K562 (cell line): Measurements from ENCODE around the gene TTLL3. TPM values are rescaled to one million over a fixed set of nuclear protein-coding genes. Genes with fewer than 3 reads are reported as not detected.

Experiments
- EP400 ChIP-seq: fragments of 450-650 bp; IDR thresholded peaks from 2 replicates; pipeline ENCODE4 v1.6.1; 2017; ENCODE audit warnings: antibody characterized with exemption, mild to moderate bottlenecking, moderate library complexity
- HOXB6 ChIP-seq: fragments of 250-450 bp; sonication (Bioruptor Pico); IDR thresholded peaks from 2 replicates; pipeline ENCODE4 v1.5.1; 2022; ENCODE audit warnings: mild to moderate bottlenecking, borderline replicate concordance
- KLF6 ChIP-seq: fragments of 250-450 bp; sonication (Bioruptor Pico); IDR thresholded peaks from 2 replicates; pipeline ENCODE4 v1.4.0; 2020; ENCODE audit warnings: mild to moderate bottlenecking, moderate library complexity, borderline replicate concordance
- SAFB2 ChIP-seq: fragments of 200-400 bp; formaldehyde crosslinking; IDR thresholded peaks from 2 replicates; pipeline ENCODE4 v1.6.1; 2018; ENCODE audit warnings: borderline replicate concordance, low read length, low read depth, moderate library complexity; ENCODE audit not compliant: severe bottlenecking
- SNIP1 ChIP-seq: fragments of 450-650 bp; IDR thresholded peaks from 2 replicates; pipeline ENCODE4 v1.7.1; 2017; ENCODE audit warnings: low read depth, mild to moderate bottlenecking
- ZNF133 ChIP-seq: fragments of 250-450 bp; sonication (Bioruptor Pico); IDR thresholded peaks from 2 replicates; pipeline ENCODE4 v1.4.0; 2020; ENCODE audit warnings: mild to moderate bottlenecking
- ZNF197 ChIP-seq: fragments of 200-800 bp; sonication (Bioruptor generic); IDR thresholded peaks from 2 replicates; pipeline ENCODE4 v1.6.1; 2016; ENCODE audit warnings: low read depth, missing genetic modification characterization, missing compliant biosample characterization
- ZNF695 ChIP-seq: fragments of 450-650 bp; formaldehyde crosslinking; IDR thresholded peaks from 2 replicates; pipeline ENCODE4 v1.4.0; 2020; ENCODE audit warnings: mild to moderate bottlenecking, moderate library complexity
- polyA plus RNA-seq, 8 experiments: library from polyadenylated mRNA; depleted of rRNA in 4 of 8; stranded (reverse) in 5 of 8; unstranded in 3 of 8; fragments of >200 nt; fragmentation: Nextera tagmentation in 2 of 8; fragmentation: Illumina TruSeq in 1 of 8; extraction: Ambion mirVana in 2 of 8; extraction: Trizol in 1 of 8; gene quantifications; 2 replicates each; pipeline versions ENCODE4 v1.2.1 to v1.2.3, GENCODE V29; 2011 to 2014; ENCODE audit warnings: inconsistent platforms in 1 of 8, missing spikeins in 1 of 8
- total RNA-seq, 7 experiments: library from RNA; depleted of rRNA in 6 of 7; stranded (reverse); fragments of >200 nt in 6 of 7; fragmentation: Illumina TruSeq in 2 of 7; extraction: Trizol in 2 of 7; gene quantifications; 2 replicates each; pipeline versions ENCODE4 v1.2.1 to v1.2.3, GENCODE V29; 2011 to 2021; ENCODE audit warnings: low replicate concordance in 1 of 7
- TF ChIP-seq, protein P1 (sequence below): fragments of 250-450 bp; sonication (Bioruptor Pico); IDR thresholded peaks from 2 replicates; pipeline ENCODE4 v1.5.0; 2020; ENCODE audit warnings: mild to moderate bottlenecking, borderline replicate concordance
- TF ChIP-seq, protein P2 (sequence below): fragments of 200-400 bp; formaldehyde crosslinking; IDR thresholded peaks from 2 replicates; pipeline ENCODE4 v1.6.1; 2017; ENCODE audit warnings: mild to moderate bottlenecking, low read depth, low read length, moderate library complexity
- TF ChIP-seq, protein P3 (sequence below): fragments of 200-800 bp; sonication (Bioruptor generic); IDR thresholded peaks from 2 replicates; pipeline ENCODE4 v1.6.1; 2017; ENCODE audit warnings: missing genetic modification characterization, missing compliant biosample characterization
- TF ChIP-seq, protein P4 (sequence below): sonication (generic); formaldehyde crosslinking; IDR thresholded peaks from 2 replicates; pipeline ENCODE4 v1.8.0; 2023; ENCODE audit warnings: missing genetic modification reagents, mild to moderate bottlenecking, borderline replicate concordance

The TTLL3 gene
- total and polyA plus RNA-seq, 9 of the 15 experiments (the other 6 are each of a cell fraction or from before 2014, with no cell fraction given), result 8.9 to 106 (median 33.2) TPM

DNA sequence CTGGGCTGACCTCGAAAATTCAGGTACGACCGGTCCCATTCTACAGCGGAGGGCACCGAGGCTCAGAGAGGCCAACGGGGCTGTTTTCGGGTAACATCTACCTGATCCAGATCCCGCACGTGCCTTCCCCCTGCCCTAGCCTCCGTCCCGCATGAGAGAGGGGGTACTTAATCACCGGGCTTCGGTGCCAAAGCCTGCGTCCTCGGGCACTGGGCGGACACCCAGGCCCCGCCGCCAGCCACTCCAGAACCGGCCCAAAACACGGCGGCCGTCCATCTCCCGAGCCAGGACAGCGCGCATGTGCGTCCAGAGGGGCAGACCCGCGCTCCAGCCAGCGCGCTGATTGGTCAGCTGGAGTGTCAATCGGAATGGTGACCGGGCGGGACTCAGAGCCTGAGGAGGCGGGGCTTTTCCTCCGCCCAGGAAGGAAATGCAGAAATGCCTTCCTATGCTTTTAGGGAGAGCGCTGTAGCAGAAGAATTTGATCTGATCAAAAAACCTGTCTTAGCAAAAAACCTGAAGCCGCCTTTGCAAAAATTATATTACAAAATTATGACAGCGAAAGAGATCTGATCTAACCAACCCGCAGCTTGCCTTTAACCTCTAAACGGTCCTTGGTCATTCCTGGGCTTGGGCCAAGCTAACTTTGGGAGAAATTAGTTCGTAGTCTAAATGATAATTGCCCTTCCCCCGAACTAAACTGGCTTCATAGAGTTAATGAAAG, 33.8 kb downstream of the TTLL3 start, which contains the start of gene RPUSD3 (continued):
- TF ChIP-seq, protein P1, sequence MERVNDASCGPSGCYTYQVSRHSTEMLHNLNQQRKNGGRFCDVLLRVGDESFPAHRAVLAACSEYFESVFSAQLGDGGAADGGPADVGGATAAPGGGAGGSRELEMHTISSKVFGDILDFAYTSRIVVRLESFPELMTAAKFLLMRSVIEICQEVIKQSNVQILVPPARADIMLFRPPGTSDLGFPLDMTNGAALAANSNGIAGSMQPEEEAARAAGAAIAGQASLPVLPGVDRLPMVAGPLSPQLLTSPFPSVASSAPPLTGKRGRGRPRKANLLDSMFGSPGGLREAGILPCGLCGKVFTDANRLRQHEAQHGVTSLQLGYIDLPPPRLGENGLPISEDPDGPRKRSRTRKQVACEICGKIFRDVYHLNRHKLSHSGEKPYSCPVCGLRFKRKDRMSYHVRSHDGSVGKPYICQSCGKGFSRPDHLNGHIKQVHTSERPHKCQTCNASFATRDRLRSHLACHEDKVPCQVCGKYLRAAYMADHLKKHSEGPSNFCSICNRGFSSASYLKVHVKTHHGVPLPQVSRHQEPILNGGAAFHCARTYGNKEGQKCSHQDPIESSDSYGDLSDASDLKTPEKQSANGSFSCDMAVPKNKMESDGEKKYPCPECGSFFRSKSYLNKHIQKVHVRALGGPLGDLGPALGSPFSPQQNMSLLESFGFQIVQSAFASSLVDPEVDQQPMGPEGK (CRISPR knock-in tag), result no peak
- TF ChIP-seq HOXB6 (CRISPR knock-in tag) (no peak), ZNF197 (no peak), ZNF133 (CRISPR knock-in tag) (no peak), SAFB2 (no peak), ZNF695 (CRISPR knock-in tag) (no peak), KLF6 (CRISPR knock-in tag) (no peak), EP400 (peak; percentile 91), SNIP1 (no peak)
- TF ChIP-seq, protein P2, sequence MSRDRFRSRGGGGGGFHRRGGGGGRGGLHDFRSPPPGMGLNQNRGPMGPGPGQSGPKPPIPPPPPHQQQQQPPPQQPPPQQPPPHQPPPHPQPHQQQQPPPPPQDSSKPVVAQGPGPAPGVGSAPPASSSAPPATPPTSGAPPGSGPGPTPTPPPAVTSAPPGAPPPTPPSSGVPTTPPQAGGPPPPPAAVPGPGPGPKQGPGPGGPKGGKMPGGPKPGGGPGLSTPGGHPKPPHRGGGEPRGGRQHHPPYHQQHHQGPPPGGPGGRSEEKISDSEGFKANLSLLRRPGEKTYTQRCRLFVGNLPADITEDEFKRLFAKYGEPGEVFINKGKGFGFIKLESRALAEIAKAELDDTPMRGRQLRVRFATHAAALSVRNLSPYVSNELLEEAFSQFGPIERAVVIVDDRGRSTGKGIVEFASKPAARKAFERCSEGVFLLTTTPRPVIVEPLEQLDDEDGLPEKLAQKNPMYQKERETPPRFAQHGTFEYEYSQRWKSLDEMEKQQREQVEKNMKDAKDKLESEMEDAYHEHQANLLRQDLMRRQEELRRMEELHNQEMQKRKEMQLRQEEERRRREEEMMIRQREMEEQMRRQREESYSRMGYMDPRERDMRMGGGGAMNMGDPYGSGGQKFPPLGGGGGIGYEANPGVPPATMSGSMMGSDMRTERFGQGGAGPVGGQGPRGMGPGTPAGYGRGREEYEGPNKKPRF, result no peak
- TF ChIP-seq, protein P3, sequence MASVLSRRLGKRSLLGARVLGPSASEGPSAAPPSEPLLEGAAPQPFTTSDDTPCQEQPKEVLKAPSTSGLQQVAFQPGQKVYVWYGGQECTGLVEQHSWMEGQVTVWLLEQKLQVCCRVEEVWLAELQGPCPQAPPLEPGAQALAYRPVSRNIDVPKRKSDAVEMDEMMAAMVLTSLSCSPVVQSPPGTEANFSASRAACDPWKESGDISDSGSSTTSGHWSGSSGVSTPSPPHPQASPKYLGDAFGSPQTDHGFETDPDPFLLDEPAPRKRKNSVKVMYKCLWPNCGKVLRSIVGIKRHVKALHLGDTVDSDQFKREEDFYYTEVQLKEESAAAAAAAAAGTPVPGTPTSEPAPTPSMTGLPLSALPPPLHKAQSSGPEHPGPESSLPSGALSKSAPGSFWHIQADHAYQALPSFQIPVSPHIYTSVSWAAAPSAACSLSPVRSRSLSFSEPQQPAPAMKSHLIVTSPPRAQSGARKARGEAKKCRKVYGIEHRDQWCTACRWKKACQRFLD, result no peak
- TF ChIP-seq, protein P4, sequence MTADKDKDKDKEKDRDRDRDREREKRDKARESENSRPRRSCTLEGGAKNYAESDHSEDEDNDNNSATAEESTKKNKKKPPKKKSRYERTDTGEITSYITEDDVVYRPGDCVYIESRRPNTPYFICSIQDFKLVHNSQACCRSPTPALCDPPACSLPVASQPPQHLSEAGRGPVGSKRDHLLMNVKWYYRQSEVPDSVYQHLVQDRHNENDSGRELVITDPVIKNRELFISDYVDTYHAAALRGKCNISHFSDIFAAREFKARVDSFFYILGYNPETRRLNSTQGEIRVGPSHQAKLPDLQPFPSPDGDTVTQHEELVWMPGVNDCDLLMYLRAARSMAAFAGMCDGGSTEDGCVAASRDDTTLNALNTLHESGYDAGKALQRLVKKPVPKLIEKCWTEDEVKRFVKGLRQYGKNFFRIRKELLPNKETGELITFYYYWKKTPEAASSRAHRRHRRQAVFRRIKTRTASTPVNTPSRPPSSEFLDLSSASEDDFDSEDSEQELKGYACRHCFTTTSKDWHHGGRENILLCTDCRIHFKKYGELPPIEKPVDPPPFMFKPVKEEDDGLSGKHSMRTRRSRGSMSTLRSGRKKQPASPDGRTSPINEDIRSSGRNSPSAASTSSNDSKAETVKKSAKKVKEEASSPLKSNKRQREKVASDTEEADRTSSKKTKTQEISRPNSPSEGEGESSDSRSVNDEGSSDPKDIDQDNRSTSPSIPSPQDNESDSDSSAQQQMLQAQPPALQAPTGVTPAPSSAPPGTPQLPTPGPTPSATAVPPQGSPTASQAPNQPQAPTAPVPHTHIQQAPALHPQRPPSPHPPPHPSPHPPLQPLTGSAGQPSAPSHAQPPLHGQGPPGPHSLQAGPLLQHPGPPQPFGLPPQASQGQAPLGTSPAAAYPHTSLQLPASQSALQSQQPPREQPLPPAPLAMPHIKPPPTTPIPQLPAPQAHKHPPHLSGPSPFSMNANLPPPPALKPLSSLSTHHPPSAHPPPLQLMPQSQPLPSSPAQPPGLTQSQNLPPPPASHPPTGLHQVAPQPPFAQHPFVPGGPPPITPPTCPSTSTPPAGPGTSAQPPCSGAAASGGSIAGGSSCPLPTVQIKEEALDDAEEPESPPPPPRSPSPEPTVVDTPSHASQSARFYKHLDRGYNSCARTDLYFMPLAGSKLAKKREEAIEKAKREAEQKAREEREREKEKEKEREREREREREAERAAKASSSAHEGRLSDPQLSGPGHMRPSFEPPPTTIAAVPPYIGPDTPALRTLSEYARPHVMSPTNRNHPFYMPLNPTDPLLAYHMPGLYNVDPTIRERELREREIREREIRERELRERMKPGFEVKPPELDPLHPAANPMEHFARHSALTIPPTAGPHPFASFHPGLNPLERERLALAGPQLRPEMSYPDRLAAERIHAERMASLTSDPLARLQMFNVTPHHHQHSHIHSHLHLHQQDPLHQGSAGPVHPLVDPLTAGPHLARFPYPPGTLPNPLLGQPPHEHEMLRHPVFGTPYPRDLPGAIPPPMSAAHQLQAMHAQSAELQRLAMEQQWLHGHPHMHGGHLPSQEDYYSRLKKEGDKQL (CRISPR knock-in tag), result no peak
